ENCODE results near the gene KCNH1. TPM values are rescaled to one million over a fixed set of nuclear protein-coding genes. Genes with fewer than 3 reads are reported as not detected.

The KCNH1 gene
- total and polyA plus RNA-seq, 2 experiments from 2014 or later, result 0.28 TPM; not detected in 1

GRCh38 chr1:210706246-210706645 is 427.7 kb downstream of the KCNH1 start (continued):
- TF ChIP-seq ETS1 (IDR thresholded peaks at IDR 0.05), result no peak
- TF ChIP-seq POLR2AphosphoS5 (IDR thresholded peaks at IDR 0.05; ENCODE audit: low read depth), result no peak
- TF ChIP-seq CTCF (conservative IDR thresholded peaks at IDR 0.05; ENCODE audit: low read depth in 2 of 2), result no peak
- no peak for TF ChIP-seq NANOG (IDR thresholded peaks at IDR 0.05; ENCODE audit: borderline replicate concordance)
- TF ChIP-seq ZNF114 (CRISPR knock-in tag; IDR thresholded peaks at IDR 0.05), result no peak
- no peak for TF ChIP-seq REST (IDR thresholded peaks at IDR 0.05; ENCODE audit: unreplicated experiment)

GRCh38 chr1:210705086-210705485 is 428.9 kb downstream of the KCNH1 start:
- no peaks in the 10 kb centered on the region; the same call in 1 of the 2 replicates for H3K4me1 ChIP-seq (ENCODE audit: insufficient read depth)
- H3K4me3 ChIP-seq, result no peak overlapping the region
- no peaks in the 10 kb centered on the region for H3F3A ChIP-seq (replicated peaks; ENCODE audit: low read depth)
- no peak overlapping the region for H3K4me2 ChIP-seq
- H3K36me3 Mint-ChIP-seq (ENCODE audit: low read depth), result no peaks in the 10 kb centered on the region; the same call in 2 of the 3 replicates
- H3K4me3 Mint-ChIP-seq, result no peak overlapping the region
- H3K36me3 ChIP-seq (ENCODE audit: insufficient read depth), result no peaks in the 10 kb centered on the region
- H3K9me3 Mint-ChIP-seq, result peaks cover 4% of the 10 kb centered on the region; the same call in 2 of the 3 replicates
- H3K27me3 ChIP-seq (ENCODE audit: insufficient read depth), result no peaks in the 10 kb centered on the region
- H3K27ac Mint-ChIP-seq, result no peak overlapping the region
- H4K20me1 ChIP-seq (replicated peaks; ENCODE audit: insufficient read depth), result no peaks in the 10 kb centered on the region
- H3K9me2 ChIP-seq (ENCODE audit: insufficient read depth), result no peaks in the 10 kb centered on the region
- DNase-seq (ENCODE audit: low spot score) (no peak), ATAC-seq (no peak)
- H3K79me2 ChIP-seq (replicated peaks; ENCODE audit: insufficient read depth), result no peaks in the 10 kb centered on the region
- no peak overlapping the region for H3K27ac ChIP-seq (ENCODE audit: low read depth)
- H3K4me1 Mint-ChIP-seq, result peaks cover 20% of the 10 kb centered on the region
- H3K27me3 Mint-ChIP-seq (ENCODE audit: insufficient read depth, low read depth, poor library complexity), result peaks cover 2% of the 10 kb centered on the region
- H2AFZ ChIP-seq, result no peak overlapping the region
- TF ChIP-seq CTCF (conservative IDR thresholded peaks at IDR 0.05; ENCODE audit: low read depth in 2 of 2) (no peak), EZH2phosphoT487 (IDR thresholded peaks at IDR 0.05; ENCODE audit: unreplicated experiment) (no peak), ZNF331 (CRISPR knock-in tag; IDR thresholded peaks at IDR 0.05; ENCODE audit: low read depth) (no peak), EZH2 (IDR thresholded peaks at IDR 0.05; ENCODE audit: low read depth, unreplicated experiment) (no peak), ETS1 (IDR thresholded peaks at IDR 0.05) (no peak), ZNF114 (CRISPR knock-in tag; IDR thresholded peaks at IDR 0.05) (no peak), JUNB (IDR thresholded peaks at IDR 0.05; ENCODE audit: unreplicated experiment) (no peak), CREB1 (CRISPR knock-in tag; IDR thresholded peaks at IDR 0.05; ENCODE audit: low read depth) (no peak), NANOG (IDR thresholded peaks at IDR 0.05; ENCODE audit: borderline replicate concordance) (no peak), POLR2AphosphoS5 (IDR thresholded peaks at IDR 0.05; ENCODE audit: low read depth) (no peak), REST (IDR thresholded peaks at IDR 0.05; ENCODE audit: unreplicated experiment) (no peak), STAT1 (IDR thresholded peaks at IDR 0.05; ENCODE audit: unreplicated experiment) (no peak)

All from GM23338 (cell line).